KMS-11 (cell line): ENCODE measurements around the gene MAP7D2.

Source experiments
- H2AFZ ChIP-seq: fragments of 200-600 bp; sonication (generic); 2 replicates; pipeline ENCODE4 v1.6.1; 2016; ENCODE audit warnings: antibody characterized with exemption, mixed run types, low read depth
- H3K27ac ChIP-seq: fragments of 200-600 bp; sonication (generic); 2 replicates; pipeline ENCODE4 v1.6.1; 2016; ENCODE audit warnings: mild to moderate bottlenecking, mixed run types
- H3K27me3 ChIP-seq: fragments of 200-600 bp; sonication (generic); 2 replicates; pipeline ENCODE4 v1.6.1; 2017; ENCODE audit warnings: mild to moderate bottlenecking, low read depth, mixed run types, moderate library complexity; ENCODE audit not compliant: insufficient read depth
- H3K36me3 ChIP-seq: fragments of 200-600 bp; sonication (generic); 2 replicates; pipeline ENCODE4 v1.6.1; 2017; ENCODE audit warnings: mild to moderate bottlenecking, mixed run types; ENCODE audit not compliant: insufficient read depth
- H3K4me1 ChIP-seq: fragments of 200-600 bp; sonication (generic); 2 replicates; pipeline ENCODE4 v1.6.1; 2016; ENCODE audit warnings: mild to moderate bottlenecking, low read depth, mixed run types; ENCODE audit not compliant: poor library complexity, severe bottlenecking
- H3K4me2 ChIP-seq: fragments of 200-600 bp; sonication (generic); 2 replicates; pipeline ENCODE4 v1.7.0; 2016; ENCODE audit warnings: mild to moderate bottlenecking, mixed run types
- H3K4me3 ChIP-seq: fragments of 200-600 bp; sonication (generic); IDR thresholded peaks from 2 replicates; pipeline ENCODE4 v1.6.1; 2017; ENCODE audit warnings: low read depth, low read length, mixed read lengths; ENCODE audit not compliant: insufficient read depth
- H3K79me2 ChIP-seq: fragments of 200-600 bp; sonication (generic); 2 replicates; pipeline ENCODE4 v1.6.1; 2016; ENCODE audit warnings: low read depth, mixed run types; ENCODE audit not compliant: insufficient read depth
- H3K9ac ChIP-seq: fragments of 200-600 bp; sonication (generic); 2 replicates; pipeline ENCODE4 v1.6.1; 2016; ENCODE audit warnings: mild to moderate bottlenecking, mixed run types
- H4K20me1 ChIP-seq: fragments of 200-600 bp; sonication (generic); 2 replicates; pipeline ENCODE4 v1.6.1; 2016; ENCODE audit warnings: mild to moderate bottlenecking, mixed run types; ENCODE audit not compliant: insufficient read depth
- CTCF ChIP-seq: fragments of 200-600 bp; sonication (generic); conservative IDR thresholded peaks from 2 replicates; pipeline ENCODE4 v1.6.1; 2017; ENCODE audit warnings: low read depth, mild to moderate bottlenecking, antibody characterized with exemption, low read length, moderate library complexity, mixed read lengths

Gene MAP7D2

GRCh38 chrX:19986531-19986930 lies 130.2 kb downstream of the MAP7D2 start:
- H3K79me2 ChIP-seq = no peaks in the 10 kb centered on the region; the same call in 1 of the 2 replicates
- H3K4me2 ChIP-seq = no peak overlapping the region
- no peak overlapping the region for H3K9ac ChIP-seq
- no peak for TF ChIP-seq CTCF
- H3K4me1 ChIP-seq = peaks cover 29% of the 10 kb centered on the region
- no peak overlapping the region for H3K4me3 ChIP-seq
- H3K27ac ChIP-seq = no peak overlapping the region
- no peaks in the 10 kb centered on the region for H3K27me3 ChIP-seq
- no peaks in the 10 kb centered on the region for H4K20me1 ChIP-seq
- no peak overlapping the region for H2AFZ ChIP-seq
- no peaks in the 10 kb centered on the region for H3K36me3 ChIP-seq

- Histone ChIP-seq H2AFZ (no peak overlapping the region), H3K27ac (no peak overlapping the region), H3K4me2 (no peak overlapping the region), H4K20me1 (no peaks in the 10 kb centered on the region), H3K9ac (no peak overlapping the region), H3K4me3 (no peak overlapping the region), H3K79me2 (no peaks in the 10 kb centered on the region; the same call in 1 of the 2 replicates), H3K36me3 (no peaks in the 10 kb centered on the region), H3K27me3 (no peaks in the 10 kb centered on the region), H3K4me1 (peaks cover 9% of the 10 kb centered on the region)
- no peak for TF ChIP-seq CTCF
Measured at GRCh38 chrX:19981947-19982346, 134.8 kb downstream of the MAP7D2 start.

- H3K4me1 ChIP-seq = no peaks in the 10 kb centered on the region
- H3K27me3 ChIP-seq = no peaks in the 10 kb centered on the region
- no peak overlapping the region for H2AFZ ChIP-seq
- H3K36me3 ChIP-seq = no peaks in the 10 kb centered on the region
- no peak overlapping the region for H3K4me3 ChIP-seq
- H3K9ac ChIP-seq = no peak overlapping the region
- no peak overlapping the region for H3K27ac ChIP-seq
- no peaks in the 10 kb centered on the region for H3K79me2 ChIP-seq
- no peaks in the 10 kb centered on the region for H4K20me1 ChIP-seq
- TF ChIP-seq CTCF = no peak
- no peak overlapping the region for H3K4me2 ChIP-seq
Measured at GRCh38 chrX:19975845-19976244, 140.9 kb downstream of the MAP7D2 start.

- Histone ChIP-seq H3K36me3 (no peaks in the 10 kb centered on the region), H3K4me1 (no peaks in the 10 kb centered on the region), H3K9ac (no peak overlapping the region), H3K4me3 (no peak overlapping the region), H3K4me2 (no peak overlapping the region), H3K79me2 (no peaks in the 10 kb centered on the region), H3K27me3 (no peaks in the 10 kb centered on the region), H4K20me1 (no peaks in the 10 kb centered on the region), H2AFZ (no peak overlapping the region), H3K27ac (no peak overlapping the region)
- no peak for TF ChIP-seq CTCF
Measured at GRCh38 chrX:19972984-19973383, 143.7 kb downstream of the MAP7D2 start.
